Pancreas (tissue), 10 donors: Measurements from ENCODE around the gene CDPF1. TPM values are rescaled to one million over a fixed set of nuclear protein-coding genes. Genes with fewer than 3 reads are reported as not detected.
A peak's percentile ranks its signal among the peaks of the same experiment; 100 is the strongest.

Experiments
- ATAC-seq, 4 donors: fragments of 200-7000 bp; cut with Tn5 transposase; one replicate each; pipeline versions ENCODE4 v1.8.0 to v1.9.1; 2020; ENCODE audit warnings: mild to moderate bottlenecking in 4 of 4, moderate library complexity in 4 of 4
- DNase-seq, 6 donors: peaks; one replicate each; pipeline ENCODE4 v3.0.0-alpha.2; 2020
- FAIRE-seq: peaks from 2 replicates; lab custom pipeline; 2012; peaks lifted over from hg19 to GRCh38; lab: Jason Lieb, UNC
- H3K27ac ChIP-seq, 4 donors: fragments of 200-600 bp; sonication (generic); 1 replicate in 3 of 4; 2 replicates in 1 of 4; pipeline versions ENCODE4 v1.5.0 to v1.8.0; 2020
- H3K27me3 ChIP-seq, 4 donors: fragments of 200-600 bp; one replicate each; pipeline ENCODE4 v1.8.0; 2021
- H3K36me3 ChIP-seq, 3 donors: fragments of 200-600 bp; sonication (generic) in 1 of 3; one replicate each; pipeline versions ENCODE4 v1.5.0 to v1.8.0; 2020 to 2021
- H3K4me1 ChIP-seq, 3 donors: fragments of 200-600 bp; one replicate each; pipeline ENCODE4 v1.8.0; 2021
- H3K4me3 ChIP-seq, 4 donors: fragments of 200-600 bp; sonication (generic) in 2 of 4; one replicate each; pipeline versions ENCODE4 v1.5.0 to v1.8.0; 2020 to 2021
- H3K9me3 ChIP-seq, 4 donors: fragments of 200-600 bp; one replicate each; pipeline ENCODE4 v1.8.0; 2021
- WGBS, 2 donors: extraction: QIAGEN DNeasy Blood & Tissue Kit; methylation state at CpG; one replicate each; pipeline ENCODE4 v1.1.7; 2013; 5-methylcytosine and 5-hydroxymethylcytosine counted together
- intact Hi-C, 3 donors: fragments of 100-400 bp; cut with DNase I; formaldehyde crosslinking; loops; one replicate each; pipeline versions ENCODE4 v1.11.1 to v1.14.2; 2022
- polyA plus RNA-seq, 2 donors: library from polyadenylated mRNA; stranded (reverse); fragments of 200-250 nt; gene quantifications; one replicate each; pipeline ENCODE4 v1.2.3, GENCODE V29; 2013
- total RNA-seq, 6 donors: library from RNA; stranded (reverse); fragmentation: NEBNext Ultra II Directional in 4 of 6; extraction: Animal tissue kit (Norgen Biotek cat#: 25700) in 4 of 6; gene quantifications; one replicate each; pipeline versions ENCODE4 v1.2.1 to v1.2.4, GENCODE V29; 2021 to 2023
- TF ChIP-seq, protein P1 (sequence below), 4 donors: fragments of 200-600 bp; sonication (generic) in 3 of 4; IDR thresholded peaks; one replicate each; pipeline versions ENCODE4 v1.5.0 to v1.8.0; 2021; ENCODE audit warnings: antibody characterized with exemption in 4 of 4
- donor health status: healthy with polysubstance abuse.
- donor health status: DM: no; HTN: no; CAD: no; lungs with moderate emphysema.
- donor health status: DM: no; HTN: no; CAD: no.
- donor health status: control.
- donor health status: control.
- donor health status: Bipolar disorder and iron deficiency.
- donor health status: DM: yes; HTN: yes; CAD: no.
- donor health status: DM: no; HTN: no; CAD: no.
- donor health status: DM: no; HTN: no; CAD: no.
- donor health status: DM: yes; HTN: yes; CAD: no.

The CDPF1 gene
- total and polyA plus RNA-seq, 8 donors = 2.9 to 12.0 (median 4.3) TPM

DNA sequence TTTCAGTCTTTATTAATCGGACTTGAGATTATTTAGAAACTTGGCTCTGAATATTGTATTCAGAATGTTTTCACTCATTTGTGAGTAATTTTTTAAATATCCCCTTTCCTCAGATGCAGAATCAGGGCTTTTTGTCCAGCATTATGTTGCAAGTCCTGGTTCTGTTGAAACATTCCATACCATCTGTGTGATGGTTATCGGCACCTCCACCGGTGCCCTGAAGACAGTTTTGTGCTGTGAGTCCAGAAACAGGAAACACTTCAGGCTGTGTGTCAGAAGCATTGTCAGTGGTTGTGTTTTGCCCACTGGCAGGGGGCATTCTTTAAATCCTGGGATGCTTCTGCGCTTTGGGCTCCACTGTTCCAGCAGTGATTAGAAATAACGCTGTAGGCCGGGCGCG, 20.4 kb downstream of the CDPF1 start:
- no peak for DNase-seq

DNA sequence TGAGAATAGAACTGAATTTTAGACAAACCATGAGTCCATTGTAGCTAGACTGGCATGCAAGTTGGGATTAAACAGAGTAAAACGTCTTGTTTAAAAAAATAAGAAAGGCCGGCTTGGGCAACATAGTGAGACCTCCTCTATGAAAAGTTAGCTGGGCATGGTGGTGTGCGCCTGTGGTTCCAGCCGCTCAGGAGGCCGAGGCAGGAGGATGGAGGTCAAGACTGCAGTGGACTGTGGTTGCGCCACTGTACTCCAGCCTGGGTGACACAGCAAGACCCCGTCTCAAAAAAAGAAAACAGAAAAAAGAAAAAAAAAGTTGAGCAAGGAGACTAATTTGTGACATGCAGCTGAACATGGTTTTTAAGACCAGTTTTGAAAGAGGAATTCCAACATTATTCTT, 23.5 kb downstream of the CDPF1 start:
- Histone ChIP-seq H3K4me1 (no peaks in the 10 kb centered on the region), H3K4me3 (no peak overlapping the region), H3K27ac (no peak overlapping the region), H3K27me3 (no peaks in the 10 kb centered on the region), H3K36me3 (peaks cover 0 to 10% (median 0%) of the 10 kb centered on the region in 3 donors), H3K9me3 (no peaks in the 10 kb centered on the region)
- DNase-seq (no peak), FAIRE-seq (no peak), ATAC-seq (no peak)
- intact Hi-C loops = no loop called here
- TF ChIP-seq, protein P1, sequence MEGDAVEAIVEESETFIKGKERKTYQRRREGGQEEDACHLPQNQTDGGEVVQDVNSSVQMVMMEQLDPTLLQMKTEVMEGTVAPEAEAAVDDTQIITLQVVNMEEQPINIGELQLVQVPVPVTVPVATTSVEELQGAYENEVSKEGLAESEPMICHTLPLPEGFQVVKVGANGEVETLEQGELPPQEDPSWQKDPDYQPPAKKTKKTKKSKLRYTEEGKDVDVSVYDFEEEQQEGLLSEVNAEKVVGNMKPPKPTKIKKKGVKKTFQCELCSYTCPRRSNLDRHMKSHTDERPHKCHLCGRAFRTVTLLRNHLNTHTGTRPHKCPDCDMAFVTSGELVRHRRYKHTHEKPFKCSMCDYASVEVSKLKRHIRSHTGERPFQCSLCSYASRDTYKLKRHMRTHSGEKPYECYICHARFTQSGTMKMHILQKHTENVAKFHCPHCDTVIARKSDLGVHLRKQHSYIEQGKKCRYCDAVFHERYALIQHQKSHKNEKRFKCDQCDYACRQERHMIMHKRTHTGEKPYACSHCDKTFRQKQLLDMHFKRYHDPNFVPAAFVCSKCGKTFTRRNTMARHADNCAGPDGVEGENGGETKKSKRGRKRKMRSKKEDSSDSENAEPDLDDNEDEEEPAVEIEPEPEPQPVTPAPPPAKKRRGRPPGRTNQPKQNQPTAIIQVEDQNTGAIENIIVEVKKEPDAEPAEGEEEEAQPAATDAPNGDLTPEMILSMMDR (IDR thresholded peaks at IDR 0.05) = no peak
- 91 to 94% methylated on average over 7 of the region's 7 CpGs for WGBS, 2 donors

More for the DNA sequence above, 20.4 kb downstream of the CDPF1 start:
- intact Hi-C loops = no loop called here
- WGBS, 2 donors = 95 to 98% methylated on average over 8 of the region's 8 CpGs
- Histone ChIP-seq H3K27me3 (no peaks in the 10 kb centered on the region), H3K4me3 (no peak overlapping the region), H3K36me3 (peaks cover 0 to 11% (median 0%) of the 10 kb centered on the region in 3 donors), H3K9me3 (no peaks in the 10 kb centered on the region), H3K4me1 (no peaks in the 10 kb centered on the region), H3K27ac (no peak overlapping the region)
- ATAC-seq (no peak), FAIRE-seq (no peak)
- TF ChIP-seq, protein P1 (IDR thresholded peaks at IDR 0.05) = no peak

DNA sequence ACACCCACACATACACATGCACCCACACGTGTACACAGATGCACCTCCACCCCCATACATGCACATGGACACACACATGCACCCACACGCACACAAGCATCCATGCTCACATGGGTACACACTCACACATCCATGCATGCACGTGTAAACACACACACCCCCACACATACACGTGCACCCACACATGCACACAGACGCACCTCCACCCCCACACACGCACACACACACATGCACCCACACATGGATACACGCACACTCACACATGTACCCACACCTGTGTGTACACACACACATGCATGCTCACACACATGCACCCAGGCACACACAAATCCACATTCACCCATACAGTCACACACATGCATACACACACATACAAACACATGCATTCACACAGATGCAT, 24.5 kb downstream of the CDPF1 start:
- peaks cover 0 to 16% (median 5%) of the 10 kb centered on the region in 3 donors for H3K36me3 ChIP-seq
- no peak for DNase-seq
- H3K4me1 ChIP-seq = no peaks in the 10 kb centered on the region
- 87 to 90% methylated on average over 7 of the region's 7 CpGs for WGBS, 2 donors
- FAIRE-seq = no peak
- intact Hi-C loops = no loop called here
- TF ChIP-seq, protein P1 (IDR thresholded peaks at IDR 0.05) = no peak
- no peak overlapping the region for H3K27ac ChIP-seq
- ATAC-seq = no peak
- H3K9me3 ChIP-seq = no peaks in the 10 kb centered on the region
- no peak overlapping the region for H3K4me3 ChIP-seq
- no peaks in the 10 kb centered on the region for H3K27me3 ChIP-seq

DNA sequence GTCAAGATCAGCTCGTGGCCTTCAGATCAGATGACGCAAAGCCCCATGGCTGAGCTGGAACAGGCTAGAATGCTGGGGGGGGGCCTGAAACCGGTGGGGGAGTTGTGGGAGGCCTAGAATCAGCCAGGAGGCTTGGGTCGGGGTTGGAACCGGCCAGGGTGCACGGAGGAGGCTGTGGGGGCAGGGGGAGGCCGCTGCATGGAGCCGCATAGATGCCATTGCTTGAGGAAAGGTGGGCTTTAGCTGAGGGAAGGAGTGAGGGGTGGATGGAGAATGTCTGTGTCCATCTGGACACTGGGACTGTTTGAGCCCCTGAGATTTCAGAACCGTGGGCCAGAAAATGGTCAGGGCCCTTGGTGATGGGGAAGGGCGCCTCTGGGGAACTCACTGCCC, 25.2 kb downstream of the CDPF1 start:
- Histone ChIP-seq H3K4me3 (no peak overlapping the region), H3K27ac (no peak overlapping the region), H3K9me3 (no peaks in the 10 kb centered on the region), H3K27me3 (no peaks in the 10 kb centered on the region), H3K4me1 (no peaks in the 10 kb centered on the region), H3K36me3 (peaks cover 0 to 21% (median 5%) of the 10 kb centered on the region in 3 donors)
- DNase-seq (no peak), FAIRE-seq (no peak), ATAC-seq (no peak)
- intact Hi-C loops = no loop called here
- TF ChIP-seq, protein P1 (IDR thresholded peaks at IDR 0.05) = no peak
- WGBS, 2 donors = 83% methylated on average over 10 of the region's 10 CpGs

DNA sequence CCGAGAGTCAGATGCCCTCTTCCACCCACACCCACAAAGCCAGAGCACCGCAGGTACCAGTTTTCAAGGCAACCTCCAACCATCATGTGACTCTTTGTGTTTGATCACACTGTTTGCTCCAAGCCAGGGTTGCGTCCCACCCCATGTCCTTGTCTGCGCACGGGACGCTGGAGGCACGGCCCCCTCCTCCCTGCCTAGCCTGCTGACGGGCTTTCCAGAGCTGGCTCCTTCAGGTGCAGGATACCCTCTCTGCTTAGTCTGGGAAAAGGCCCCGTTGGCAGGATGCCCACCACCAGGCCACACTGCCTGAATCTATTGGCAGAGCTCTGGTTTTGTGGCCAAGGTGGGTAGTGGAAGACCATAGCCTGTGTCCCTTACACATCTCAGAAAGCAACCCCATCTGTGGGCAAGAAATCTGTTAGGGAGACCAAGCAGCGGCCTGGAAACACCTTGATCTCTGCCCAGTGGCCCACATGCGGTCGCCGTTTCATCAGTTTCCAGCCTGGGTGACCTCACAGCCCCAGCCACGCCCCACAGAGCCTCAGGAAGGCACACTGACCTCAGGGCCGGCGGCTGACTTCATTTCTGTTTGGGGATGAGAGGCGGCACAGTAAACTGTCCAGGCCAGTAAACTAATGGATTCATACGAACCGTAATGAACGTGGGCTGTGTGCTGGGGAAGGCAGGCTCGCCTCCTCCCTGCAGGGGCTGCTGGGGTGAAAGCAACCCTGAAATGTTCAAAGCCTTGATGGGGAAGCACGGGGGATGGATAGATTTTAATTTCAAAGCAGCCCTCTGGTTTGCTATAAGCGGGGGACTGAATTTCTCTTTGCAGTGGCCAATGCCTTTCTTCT, 25.8 kb downstream of the CDPF1 start:
- peaks cover 0 to 24% (median 5%) of the 10 kb centered on the region in 3 donors for H3K36me3 ChIP-seq
- ATAC-seq (peak in 1 of 4 donors; percentile 11), FAIRE-seq (no peak), DNase-seq (no peak)
- no peaks in the 10 kb centered on the region for H3K27me3 ChIP-seq
- no peak overlapping the region for H3K27ac ChIP-seq
- H3K4me3 ChIP-seq = no peak overlapping the region
- TF ChIP-seq, protein P1 (IDR thresholded peaks at IDR 0.05) = no peak
- 91 to 92% methylated on average over 23 of the region's 23 CpGs for WGBS, 2 donors
- H3K4me1 ChIP-seq = no peaks in the 10 kb centered on the region
- no peaks in the 10 kb centered on the region for H3K9me3 ChIP-seq
- intact Hi-C loops = no loop called here
